ENCODE data around the gene PIEZO2. TPM values are rescaled to one million over a fixed set of nuclear protein-coding genes. Genes with fewer than 3 reads are reported as not detected.

Gene PIEZO2
- total RNA-seq, 6 experiments from 2014 or later, result not detected

DNA sequence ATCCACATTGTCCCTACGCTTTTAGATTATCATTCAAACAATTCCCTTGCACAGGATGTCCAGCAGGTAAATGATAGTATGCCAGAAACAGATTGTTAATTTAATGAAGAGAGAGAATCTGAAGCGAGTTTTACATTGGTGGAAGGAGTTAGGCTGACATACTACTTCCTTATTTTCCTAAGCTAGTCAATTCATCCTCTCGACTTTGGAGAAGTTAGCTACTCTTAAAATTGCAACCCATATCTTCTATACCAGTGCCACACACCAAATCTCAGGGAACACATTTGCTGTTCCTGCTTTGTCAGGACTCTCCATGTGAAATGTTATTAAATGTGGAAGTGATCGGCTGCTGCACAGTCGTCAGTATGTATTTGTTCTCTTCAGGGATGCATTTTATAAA, 374.3 kb downstream of the PIEZO2 start:
- H3K27ac Mint-ChIP-seq, result no peak overlapping the region
- H3K36me3 Mint-ChIP-seq (ENCODE audit: low read depth), result no peaks in the 10 kb centered on the region
- peaks cover 2% of the 10 kb centered on the region for H3K27me3 Mint-ChIP-seq (ENCODE audit: insufficient read depth)
- H3K4me3 Mint-ChIP-seq, result no peak overlapping the region
- H3K9me3 Mint-ChIP-seq, result no peaks in the 10 kb centered on the region
- no peak for DNase-seq
- no peak for TF ChIP-seq CTCF (IDR thresholded peaks at IDR 0.05)
- H3K4me1 Mint-ChIP-seq (ENCODE audit: low read depth), result no peaks in the 10 kb centered on the region

- Mint-ChIP-seq H3K36me3 (ENCODE audit: low read depth) (no peaks in the 10 kb centered on the region), H3K9me3 (no peaks in the 10 kb centered on the region), H3K27ac (no peak overlapping the region), H3K27me3 (ENCODE audit: insufficient read depth) (peaks cover 9% of the 10 kb centered on the region), H3K4me3 (no peak overlapping the region), H3K4me1 (ENCODE audit: low read depth) (no peaks in the 10 kb centered on the region)
- no peak for TF ChIP-seq CTCF (IDR thresholded peaks at IDR 0.05)
- DNase-seq, result no peak
These were observed 378.2 kb downstream of the PIEZO2 start for GRCh38 chr18:10771053-10771709.

- Mint-ChIP-seq H3K36me3 (ENCODE audit: low read depth) (no peaks in the 10 kb centered on the region), H3K4me3 (no peak overlapping the region), H3K27ac (no peak overlapping the region), H3K27me3 (ENCODE audit: insufficient read depth) (peaks cover 9% of the 10 kb centered on the region), H3K9me3 (no peaks in the 10 kb centered on the region), H3K4me1 (ENCODE audit: low read depth) (no peaks in the 10 kb centered on the region)
- TF ChIP-seq CTCF (IDR thresholded peaks at IDR 0.05), result no peak
- DNase-seq, result no peak
These were observed 379.1 kb downstream of the PIEZO2 start for GRCh38 chr18:10770264-10770663.

- H3K27me3 Mint-ChIP-seq (ENCODE audit: insufficient read depth), result peaks cover 8% of the 10 kb centered on the region
- no peaks in the 10 kb centered on the region for H3K36me3 Mint-ChIP-seq (ENCODE audit: low read depth)
- H3K9me3 Mint-ChIP-seq, result peaks cover 3% of the 10 kb centered on the region
- no peak overlapping the region for H3K27ac Mint-ChIP-seq
- no peaks in the 10 kb centered on the region for H3K4me1 Mint-ChIP-seq (ENCODE audit: low read depth)
- DNase-seq, result no peak
- H3K4me3 Mint-ChIP-seq, result no peak overlapping the region
- no peak for TF ChIP-seq CTCF (IDR thresholded peaks at IDR 0.05)
These were observed 381.1 kb downstream of the PIEZO2 start for GRCh38 chr18:10768221-10768620.

DNA sequence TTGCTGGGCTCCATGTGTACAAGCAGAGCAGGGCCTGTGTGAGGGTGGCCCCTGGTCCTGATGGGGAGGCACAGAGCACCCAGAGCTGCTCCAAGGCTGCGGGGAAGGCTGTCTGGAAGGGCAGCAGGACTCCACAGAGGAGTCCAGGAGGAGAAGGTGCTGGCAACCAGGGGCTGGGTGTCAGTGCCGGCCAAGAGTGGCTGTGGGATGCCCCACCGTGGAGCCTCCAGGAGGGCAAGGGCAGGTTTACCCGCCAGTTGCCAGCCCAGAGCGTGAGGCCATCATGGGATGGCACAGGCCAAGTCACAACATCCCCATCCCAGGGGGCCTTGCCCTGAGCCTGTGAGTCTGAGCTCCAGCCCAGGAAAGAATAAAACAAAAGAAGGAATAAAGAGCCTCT, 381.7 kb downstream of the PIEZO2 start:
- peaks cover 5% of the 10 kb centered on the region for H3K9me3 Mint-ChIP-seq
- peaks cover 8% of the 10 kb centered on the region for H3K27me3 Mint-ChIP-seq (ENCODE audit: insufficient read depth)
- no peaks in the 10 kb centered on the region for H3K4me1 Mint-ChIP-seq (ENCODE audit: low read depth)
- no peak overlapping the region for H3K4me3 Mint-ChIP-seq
- DNase-seq, result no peak
- no peak overlapping the region for H3K27ac Mint-ChIP-seq
- TF ChIP-seq CTCF (IDR thresholded peaks at IDR 0.05), result no peak
- H3K36me3 Mint-ChIP-seq (ENCODE audit: low read depth), result no peaks in the 10 kb centered on the region

All from HFFc6 (cell line).